HG03469 (cell line): Measurements from ENCODE around the gene STX18.

Experiments used
- ATAC-seq: cut with Tn5 transposase; IDR thresholded peaks from one replicate; pipeline ENCODE4 v1.9.1; 2021; ENCODE audit warnings: mild to moderate bottlenecking, moderate library complexity, moderate number of reproducible peaks; ENCODE audit not compliant: unreplicated experiment

STX18 gene

GRCh38 chr4:4407299-4408131 is 134.3 kb downstream of the STX18 start:
- ATAC-seq, result no peak

DNA sequence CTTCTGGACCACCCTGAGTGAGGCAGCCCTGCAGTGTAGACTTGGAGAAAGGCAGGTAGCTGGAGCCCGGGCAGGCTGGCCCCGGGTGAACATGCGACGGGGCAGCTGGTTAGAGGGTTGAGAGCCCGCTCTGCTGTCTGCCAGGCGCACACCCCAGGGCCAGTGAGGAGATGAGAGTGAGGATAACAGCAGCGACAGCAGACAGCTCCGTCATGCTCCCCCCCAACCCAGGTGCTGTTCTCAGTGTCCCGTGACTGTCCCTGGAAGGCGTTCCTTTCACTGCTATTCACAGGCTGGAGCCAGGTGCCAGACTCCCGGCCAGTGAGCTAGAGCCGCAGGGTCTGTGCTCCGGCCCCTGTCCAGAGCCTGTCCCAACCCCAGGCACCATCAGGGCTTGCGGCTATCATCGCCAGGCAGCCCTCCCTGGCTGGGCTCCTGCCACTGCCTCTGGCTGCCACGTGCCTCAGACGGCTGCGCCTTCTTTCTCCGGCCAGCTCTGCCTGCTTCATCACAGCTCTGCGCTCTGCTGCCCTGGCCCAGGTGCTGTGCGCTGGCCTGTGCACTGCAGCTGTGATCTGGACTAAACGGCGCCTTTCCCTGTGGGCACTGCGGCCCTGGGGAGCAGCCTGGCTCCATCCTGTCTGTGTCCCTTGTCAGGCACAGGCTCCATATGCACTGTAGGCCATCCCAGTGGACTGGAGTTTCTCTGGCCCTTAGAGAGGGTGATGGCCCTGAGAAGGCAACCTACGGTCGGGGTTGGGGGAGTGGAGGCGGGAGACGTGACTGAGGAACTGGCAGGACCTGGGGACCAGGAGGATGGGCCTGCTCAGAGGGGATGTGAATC is 135.2 kb downstream of the STX18 start:
- ATAC-seq, result no peak

GRCh38 chr4:4405358-4405962 is 136.4 kb downstream of the STX18 start:
- no peak for ATAC-seq

GRCh38 chr4:4402966-4403365 is 138.9 kb downstream of the STX18 start:
- ATAC-seq, result no peak

DNA sequence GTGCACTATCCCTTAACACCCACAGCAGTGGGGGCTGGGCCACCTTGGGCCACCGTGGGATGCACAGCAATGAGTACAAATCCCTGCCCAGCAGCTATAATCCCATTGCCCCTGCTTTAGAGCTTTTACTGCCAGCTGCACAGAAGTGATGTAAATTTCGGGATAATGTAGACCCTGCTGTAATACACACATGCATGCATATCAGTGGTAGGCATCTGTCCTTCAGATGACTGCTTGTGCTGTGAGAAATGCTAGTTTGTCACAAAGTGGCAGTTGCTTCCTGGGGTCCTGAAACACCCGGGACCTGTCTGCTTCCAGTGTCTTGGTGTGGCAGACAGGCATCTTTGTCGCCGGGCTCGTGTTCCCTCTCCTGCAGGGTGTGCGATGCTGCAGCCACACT is 140.8 kb downstream of the STX18 start:
- ATAC-seq, result no peak

GRCh38 chr4:4398430-4398829 is 143.4 kb downstream of the STX18 start:
- ATAC-seq, result no peak

GRCh38 chr4:4397441-4397819 is 144.4 kb downstream of the STX18 start:
- no peak for ATAC-seq

GRCh38 chr4:4396628-4397440 is 145.0 kb downstream of the STX18 start:
- ATAC-seq, result no peak

- peak; percentile 64 for ATAC-seq
Measured at GRCh38 chr4:4395849-4396627, 145.8 kb downstream of the STX18 start.

DNA sequence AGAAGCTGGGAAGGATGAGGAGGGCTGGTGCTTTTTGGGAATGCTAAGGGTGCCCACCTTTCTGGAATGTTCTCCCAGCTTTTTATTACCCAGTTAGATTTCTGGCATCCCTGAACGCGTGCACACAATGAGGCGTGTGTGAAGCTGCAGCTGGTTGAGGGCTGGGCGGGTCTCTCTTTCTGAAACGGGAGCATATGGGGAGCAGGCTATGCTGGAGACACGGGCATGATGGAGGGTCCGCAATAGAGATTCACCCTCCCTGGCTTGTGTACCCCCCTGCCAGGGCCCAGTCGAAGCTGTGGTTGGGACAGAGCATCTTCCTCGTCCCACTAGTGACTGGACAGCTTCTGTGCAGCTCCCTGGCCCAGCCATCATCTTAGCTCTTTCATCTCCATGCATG is 146.5 kb downstream of the STX18 start:
- ATAC-seq, result no peak

DNA sequence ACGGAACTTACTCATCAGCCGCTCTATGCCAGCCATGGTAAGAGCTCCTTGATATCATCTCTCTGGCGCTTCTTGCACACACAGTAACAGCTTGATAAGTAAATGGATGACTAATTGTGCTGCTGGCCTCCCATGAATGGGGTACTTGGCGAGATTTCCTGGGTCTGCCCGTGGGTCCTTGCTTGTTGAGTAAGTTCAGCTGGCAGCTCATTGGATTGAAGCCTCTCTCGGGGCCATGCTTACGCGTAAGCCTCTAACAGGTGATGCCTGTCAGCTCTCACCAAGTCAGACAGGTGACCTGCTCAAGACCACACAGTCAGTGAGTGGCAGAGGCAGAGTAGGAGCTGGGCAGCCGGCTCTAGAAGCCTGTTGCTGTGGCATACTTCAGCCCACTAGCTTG is 147.2 kb downstream of the STX18 start:
- ATAC-seq, result no peak

GRCh38 chr4:4392501-4393183 is 149.2 kb downstream of the STX18 start:
- no peak for ATAC-seq

DNA sequence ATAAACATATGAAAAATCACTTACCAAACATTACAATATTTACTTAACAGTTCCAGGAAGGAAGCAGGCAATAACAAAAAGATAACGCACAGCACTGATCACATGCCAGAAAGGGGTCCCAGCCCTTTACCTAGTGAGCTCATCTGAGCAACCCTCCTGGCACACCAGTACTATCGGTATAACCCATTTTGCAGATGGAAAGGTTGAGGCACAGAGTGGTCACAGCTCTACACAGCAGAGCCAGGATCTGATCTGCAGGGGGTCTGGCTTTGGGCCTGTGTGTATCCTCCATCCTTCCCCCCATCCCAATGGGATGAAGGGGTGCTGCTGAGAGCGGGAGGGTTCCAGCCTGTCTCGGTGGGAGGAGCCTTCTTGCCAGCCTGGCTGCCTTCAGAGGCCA is 150.0 kb downstream of the STX18 start:
- no peak for ATAC-seq

DNA sequence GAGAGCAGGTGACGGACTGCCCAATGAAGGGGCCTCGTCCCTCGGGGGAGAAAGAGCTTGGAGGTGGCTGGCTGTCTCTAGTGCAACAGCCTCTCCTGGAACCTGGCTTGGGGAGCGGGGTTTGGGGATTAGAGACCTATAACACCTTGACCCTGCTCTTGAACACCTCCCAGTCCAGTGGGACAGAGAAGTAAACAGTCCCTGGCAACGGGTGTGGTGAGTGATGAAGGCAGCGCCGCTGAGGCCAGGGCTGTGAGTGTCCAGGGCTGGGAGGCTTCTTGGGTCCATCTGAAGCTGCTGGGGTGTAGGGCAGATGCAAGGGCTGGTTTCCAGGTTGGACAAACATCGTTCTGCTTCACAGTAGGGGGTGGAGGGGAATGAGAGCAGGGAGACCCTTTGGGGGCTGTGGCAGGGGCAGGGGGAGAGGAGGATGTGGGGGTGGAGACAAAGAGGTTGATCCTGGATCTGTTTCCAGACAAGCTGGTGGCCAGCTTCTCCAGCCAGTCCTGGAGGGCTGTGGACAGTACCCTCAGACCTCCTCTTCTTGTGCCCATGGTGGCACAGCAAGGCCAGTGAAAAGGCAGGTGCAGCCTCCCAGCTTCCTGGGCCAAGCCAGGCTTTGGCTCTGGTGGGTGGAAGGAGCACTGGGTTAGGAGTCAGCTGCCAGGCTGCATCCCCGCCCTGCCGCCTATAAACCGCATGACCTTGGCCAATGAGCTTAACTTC is 151.2 kb downstream of the STX18 start:
- no peak for ATAC-seq

DNA sequence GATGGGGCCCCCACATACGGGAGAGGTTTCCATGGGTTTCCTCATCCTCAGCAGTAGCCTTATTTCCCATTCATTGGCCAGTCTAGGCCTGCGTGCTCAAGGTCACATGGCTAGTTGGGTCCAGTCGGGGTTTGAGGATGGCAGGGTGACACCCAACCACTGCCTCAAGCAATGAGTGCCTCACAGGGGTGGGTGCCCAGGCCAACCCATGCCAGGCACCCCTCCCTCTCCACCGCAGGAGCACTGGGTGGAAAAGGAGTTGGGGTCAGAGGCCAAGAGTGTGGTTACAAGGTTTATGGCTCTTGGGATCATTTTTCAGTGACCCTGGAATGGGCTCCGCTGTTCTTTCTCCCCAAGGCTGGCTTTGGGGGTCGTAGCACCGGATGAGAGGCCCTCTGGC is 151.8 kb downstream of the STX18 start:
- no peak for ATAC-seq

DNA sequence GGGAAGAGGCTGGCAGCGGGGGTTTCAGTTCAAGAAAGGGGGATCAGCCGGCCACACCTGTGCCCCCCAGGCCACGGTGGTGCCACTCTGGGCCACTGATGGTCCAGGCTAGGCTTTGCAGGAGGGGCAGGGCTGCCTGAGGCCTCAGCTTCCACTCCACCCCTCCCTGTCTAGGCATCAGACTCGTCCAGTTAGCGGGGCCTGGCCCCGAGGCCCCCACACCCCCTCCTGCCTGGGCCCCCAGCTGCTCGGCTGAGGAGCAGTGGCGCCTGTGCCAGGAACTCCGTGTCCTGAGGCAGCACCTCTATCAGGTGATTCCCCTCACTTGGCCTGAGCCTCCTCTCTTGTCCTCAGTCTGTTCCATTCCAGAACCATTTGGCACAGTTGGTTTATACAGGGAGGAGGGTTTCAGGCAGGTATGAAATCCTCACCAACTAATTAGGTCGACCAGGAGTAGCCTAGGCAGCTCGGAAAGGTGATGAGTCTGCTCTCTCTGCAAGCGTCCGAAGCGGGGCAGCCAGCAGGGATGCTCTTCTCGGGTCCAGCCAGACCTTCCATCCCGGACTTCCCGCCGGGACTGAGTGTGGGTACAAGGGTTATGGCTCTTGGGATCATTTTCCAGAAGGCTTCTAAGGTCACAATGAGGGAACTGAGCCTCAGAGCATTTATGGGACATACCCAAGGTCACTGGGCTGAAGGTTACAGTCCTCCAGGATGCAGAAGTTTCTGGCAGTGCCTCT is 152.8 kb downstream of the STX18 start:
- ATAC-seq, result no peak

DNA sequence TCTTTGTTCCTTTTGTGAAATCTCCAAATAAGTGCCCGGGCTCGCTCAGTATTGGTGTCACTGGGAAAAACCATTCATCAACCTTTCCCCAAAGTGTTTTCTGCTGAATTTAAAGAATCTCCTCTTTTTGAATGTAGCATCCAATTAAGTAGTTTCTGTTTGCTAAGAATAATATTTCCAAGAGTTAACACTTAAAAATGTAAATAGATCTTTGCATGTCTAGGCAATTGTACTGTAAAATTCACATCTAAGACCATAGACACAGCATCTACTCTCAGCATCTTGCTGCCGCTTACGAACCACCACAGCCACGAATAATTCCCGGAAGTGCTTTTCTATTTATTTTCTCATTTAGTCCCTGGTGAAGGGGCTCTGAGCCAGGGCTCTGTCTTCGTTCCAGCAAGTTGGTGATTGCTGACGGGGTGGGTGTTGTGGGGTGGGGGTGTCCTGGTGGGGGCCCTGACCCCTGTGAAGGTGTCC is 153.5 kb downstream of the STX18 start:
- ATAC-seq, result no peak
